Neural cell (in vitro differentiated cells): ENCODE results near the gene DHRS3. TPM values are rescaled to one million over a fixed set of nuclear protein-coding genes. Genes with fewer than 3 reads are reported as not detected.

ENCODE experiments used
- H2AFZ ChIP-seq: fragments of 200-600, 300-800 bp; sonication (generic), shearing (Covaris generic); 2 replicates; pipeline ENCODE4 v1.6.0; 2014; ENCODE audit warnings: low read depth, mild to moderate bottlenecking, antibody characterized with exemption, low read length, moderate library complexity
- H3F3A ChIP-seq: fragments of 200-600 bp; shearing (Covaris generic); 2 replicates; pipeline ENCODE4 v1.6.1; 2016; ENCODE audit warnings: mild to moderate bottlenecking, moderate library complexity, mixed read lengths, antibody characterized with exemption, low read length; ENCODE audit not compliant: insufficient read depth, poor library complexity, severe bottlenecking
- H3K27ac ChIP-seq: fragments of 200-600, 300-800 bp; sonication (generic), shearing (Covaris generic); 2 replicates; pipeline ENCODE4 v1.5.1; 2014; ENCODE audit warnings: mild to moderate bottlenecking, low read length, moderate library complexity
- H3K27me3 ChIP-seq: fragments of 300-800, 200-600 bp; sonication (generic), shearing (Covaris generic); 2 replicates; pipeline ENCODE4 v1.6.0; 2014; ENCODE audit warnings: mild to moderate bottlenecking, low read depth, low read length, moderate library complexity; ENCODE audit not compliant: insufficient read depth
- H3K36me3 ChIP-seq: fragments of 300-800, 200-600 bp; sonication (generic), shearing (Covaris generic); 2 replicates; pipeline ENCODE4 v1.5.1; 2014; ENCODE audit warnings: mild to moderate bottlenecking, antibody characterized with exemption, low read length, moderate library complexity; ENCODE audit not compliant: insufficient read depth
- H3K4me2 ChIP-seq: fragments of 300-800, 200-600 bp; sonication (generic), shearing (Covaris generic); 2 replicates; pipeline ENCODE4 v1.6.0; 2014; ENCODE audit warnings: mild to moderate bottlenecking, low read length
- H3K4me3 ChIP-seq: fragments of 300-800, 200-600 bp; sonication (generic), shearing (Covaris generic); 2 replicates; pipeline ENCODE4 v1.5.1; 2014; ENCODE audit warnings: mild to moderate bottlenecking, low read length, moderate library complexity
- H3K79me2 ChIP-seq: fragments of 200-600 bp; shearing (Covaris generic); replicated peaks from 2 replicates; pipeline ENCODE4 v1.6.0; 2014; ENCODE audit warnings: mild to moderate bottlenecking, low read length, moderate library complexity; ENCODE audit not compliant: insufficient read depth
- H3K9ac ChIP-seq: fragments of 300-800, 200-600 bp; sonication (generic), shearing (Covaris generic); 2 replicates; pipeline ENCODE4 v1.6.1; 2016; ENCODE audit warnings: mild to moderate bottlenecking, low read length, mixed read lengths
- H3K9me2 ChIP-seq: fragments of 200-600 bp; shearing (Covaris generic); 2 replicates; pipeline ENCODE4 v1.6.1; 2016; ENCODE audit warnings: mild to moderate bottlenecking, low read length, mixed read lengths; ENCODE audit not compliant: insufficient read depth
- H3K9me3 ChIP-seq: fragments of 200-600, 300-800 bp; sonication (generic), shearing (Covaris generic); 2 replicates; pipeline ENCODE4 v1.6.1; 2016; ENCODE audit warnings: mild to moderate bottlenecking, mixed run types, low read length, moderate library complexity, mixed read lengths
- H4K20me1 ChIP-seq: fragments of 200-600 bp; shearing (Covaris generic); 2 replicates; pipeline ENCODE4 v1.6.1; 2016; ENCODE audit warnings: mild to moderate bottlenecking, mixed run types; ENCODE audit not compliant: insufficient read depth
- CTCF ChIP-seq: fragments of 450-650 bp; IDR thresholded peaks from 2 replicates; pipeline ENCODE4 v1.5.1; 2014; ENCODE audit warnings: antibody characterized with exemption, mild to moderate bottlenecking, moderate library complexity; ENCODE audit not compliant: poor library complexity, severe bottlenecking
- EP300 ChIP-seq: fragments of 450-650 bp; conservative IDR thresholded peaks from 2 replicates; pipeline ENCODE4 v1.6.1; 2014; ENCODE audit warnings: antibody characterized with exemption, mild to moderate bottlenecking, moderate library complexity; ENCODE audit not compliant: poor library complexity, severe bottlenecking
- EZH2 ChIP-seq: fragments of 200-600, 300-800 bp; shearing (Covaris generic), sonication (generic); IDR thresholded peaks from 2 replicates; pipeline ENCODE4 v1.6.1; 2014; ENCODE audit warnings: antibody characterized with exemption, low read length, borderline replicate concordance, mild to moderate bottlenecking; ENCODE audit not compliant: insufficient read depth, poor library complexity, severe bottlenecking
- MXI1 ChIP-seq: fragments of 450-650 bp; conservative IDR thresholded peaks from 2 replicates; pipeline ENCODE4 v1.6.1; 2014; ENCODE audit warnings: antibody characterized with exemption, mild to moderate bottlenecking; ENCODE audit not compliant: poor library complexity, severe bottlenecking
- POLR2AphosphoS5 ChIP-seq: IDR thresholded peaks from 2 replicates; pipeline ENCODE4 v1.6.1; 2012
- RAD21 ChIP-seq: fragments of 450-650 bp; conservative IDR thresholded peaks from 2 replicates; pipeline ENCODE4 v1.6.1; 2014; ENCODE audit warnings: antibody characterized with exemption, mild to moderate bottlenecking, moderate library complexity
- SMC3 ChIP-seq: fragments of 450-650 bp; conservative IDR thresholded peaks from 2 replicates; pipeline ENCODE4 v1.6.1; 2014; ENCODE audit warnings: antibody characterized with exemption, mild to moderate bottlenecking, moderate library complexity; ENCODE audit not compliant: poor library complexity
- TAF1 ChIP-seq: IDR thresholded peaks from 2 replicates; pipeline ENCODE4 v1.6.1; 2012; ENCODE audit warnings: low read depth
- polyA plus RNA-seq: library from polyadenylated mRNA; depleted of rRNA; stranded (reverse); fragments of >200 nt; gene quantifications from 2 replicates; pipeline ENCODE4 v1.2.3, GENCODE V29; 2014
- TF ChIP-seq, protein P1 (sequence below): IDR thresholded peaks from 2 replicates; pipeline ENCODE4 v1.6.1; 2012; ENCODE audit warnings: borderline replicate concordance

DHRS3 gene
- polyA plus RNA-seq, 1 donor from 2014 or later = 0.22 TPM

GRCh38 chr1:12542616-12543592 lies 75.1 kb downstream of the DHRS3 start:
- no peak overlapping the region for H3K4me3 ChIP-seq
- H3K4me2 ChIP-seq = no peak overlapping the region
- no peaks in the 10 kb centered on the region for H3K36me3 ChIP-seq
- H3K79me2 ChIP-seq = no peaks in the 10 kb centered on the region
- H3K27me3 ChIP-seq = no peaks in the 10 kb centered on the region
- H4K20me1 ChIP-seq = no peaks in the 10 kb centered on the region
- no peaks in the 10 kb centered on the region for H3K9me2 ChIP-seq
- no peak for TF ChIP-seq MXI1
- no peak for TF ChIP-seq RAD21
- TF ChIP-seq SMC3 = no peak
- TF ChIP-seq TAF1 = no peak
- no peak for TF ChIP-seq CTCF
- TF ChIP-seq, protein P1, sequence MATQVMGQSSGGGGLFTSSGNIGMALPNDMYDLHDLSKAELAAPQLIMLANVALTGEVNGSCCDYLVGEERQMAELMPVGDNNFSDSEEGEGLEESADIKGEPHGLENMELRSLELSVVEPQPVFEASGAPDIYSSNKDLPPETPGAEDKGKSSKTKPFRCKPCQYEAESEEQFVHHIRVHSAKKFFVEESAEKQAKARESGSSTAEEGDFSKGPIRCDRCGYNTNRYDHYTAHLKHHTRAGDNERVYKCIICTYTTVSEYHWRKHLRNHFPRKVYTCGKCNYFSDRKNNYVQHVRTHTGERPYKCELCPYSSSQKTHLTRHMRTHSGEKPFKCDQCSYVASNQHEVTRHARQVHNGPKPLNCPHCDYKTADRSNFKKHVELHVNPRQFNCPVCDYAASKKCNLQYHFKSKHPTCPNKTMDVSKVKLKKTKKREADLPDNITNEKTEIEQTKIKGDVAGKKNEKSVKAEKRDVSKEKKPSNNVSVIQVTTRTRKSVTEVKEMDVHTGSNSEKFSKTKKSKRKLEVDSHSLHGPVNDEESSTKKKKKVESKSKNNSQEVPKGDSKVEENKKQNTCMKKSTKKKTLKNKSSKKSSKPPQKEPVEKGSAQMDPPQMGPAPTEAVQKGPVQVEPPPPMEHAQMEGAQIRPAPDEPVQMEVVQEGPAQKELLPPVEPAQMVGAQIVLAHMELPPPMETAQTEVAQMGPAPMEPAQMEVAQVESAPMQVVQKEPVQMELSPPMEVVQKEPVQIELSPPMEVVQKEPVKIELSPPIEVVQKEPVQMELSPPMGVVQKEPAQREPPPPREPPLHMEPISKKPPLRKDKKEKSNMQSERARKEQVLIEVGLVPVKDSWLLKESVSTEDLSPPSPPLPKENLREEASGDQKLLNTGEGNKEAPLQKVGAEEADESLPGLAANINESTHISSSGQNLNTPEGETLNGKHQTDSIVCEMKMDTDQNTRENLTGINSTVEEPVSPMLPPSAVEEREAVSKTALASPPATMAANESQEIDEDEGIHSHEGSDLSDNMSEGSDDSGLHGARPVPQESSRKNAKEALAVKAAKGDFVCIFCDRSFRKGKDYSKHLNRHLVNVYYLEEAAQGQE = no peak
- TF ChIP-seq EZH2 = no peak
- no peak for TF ChIP-seq EP300
- no peak for TF ChIP-seq POLR2AphosphoS5
- no peaks in the 10 kb centered on the region for H3F3A ChIP-seq
- H3K9me3 ChIP-seq = no peaks in the 10 kb centered on the region
- H2AFZ ChIP-seq = no peak overlapping the region
- no peak overlapping the region for H3K9ac ChIP-seq
- no peak overlapping the region for H3K27ac ChIP-seq

- Histone ChIP-seq H3F3A (no peaks in the 10 kb centered on the region), H3K27me3 (no peaks in the 10 kb centered on the region), H3K79me2 (no peaks in the 10 kb centered on the region), H3K4me3 (no peak overlapping the region), H2AFZ (no peak overlapping the region), H3K9ac (no peak overlapping the region), H3K36me3 (no peaks in the 10 kb centered on the region), H3K9me3 (no peaks in the 10 kb centered on the region), H3K4me2 (no peak overlapping the region), H4K20me1 (no peaks in the 10 kb centered on the region), H3K9me2 (no peaks in the 10 kb centered on the region), H3K27ac (no peak overlapping the region)
- no peak for TF ChIP-seq SMC3
- no peak for TF ChIP-seq TAF1
- no peak for TF ChIP-seq MXI1
- TF ChIP-seq, protein P1 = no peak
- TF ChIP-seq RAD21 = no peak
- no peak for TF ChIP-seq EP300
- TF ChIP-seq POLR2AphosphoS5 = no peak
- no peak for TF ChIP-seq EZH2
- no peak for TF ChIP-seq CTCF
Measured at GRCh38 chr1:12542138-12542465, 75.9 kb downstream of the DHRS3 start.
